ENCODE data around the gene KIF1B. TPM values are rescaled to one million over a fixed set of nuclear protein-coding genes. Genes with fewer than 3 reads are reported as not detected.

KIF1B gene
- total RNA-seq, 1 donor from 2014 or later, result 67.7 TPM

GRCh38 chr1:10188133-10188650 lies 22.2 kb upstream of the KIF1B start:
- Mint-ChIP-seq H3K4me3 (no peak overlapping the region), H3K36me3 (peaks cover 16% of the 10 kb centered on the region), H3K27me3 (ENCODE audit: low read depth) (no peaks in the 10 kb centered on the region), H3K9me3 (peaks cover 14% of the 10 kb centered on the region), H3K27ac (no peak overlapping the region), H3K4me1 (no peaks in the 10 kb centered on the region)
- no peak for TF ChIP-seq CTCF (IDR thresholded peaks at IDR 0.05; ENCODE audit: unreplicated experiment)
- no peak for DNase-seq (ENCODE audit: low spot score in 2 of 2, unreplicated experiment in 2 of 2)

GRCh38 chr1:10189659-10190058 lies 20.7 kb upstream of the KIF1B start:
- H3K4me3 Mint-ChIP-seq, result no peak overlapping the region
- peaks cover 14% of the 10 kb centered on the region for H3K9me3 Mint-ChIP-seq
- no peak overlapping the region for H3K27ac Mint-ChIP-seq
- DNase-seq (ENCODE audit: low spot score in 2 of 2, unreplicated experiment in 2 of 2), result no peak
- no peaks in the 10 kb centered on the region for H3K4me1 Mint-ChIP-seq
- no peak for TF ChIP-seq CTCF (IDR thresholded peaks at IDR 0.05; ENCODE audit: unreplicated experiment)
- no peaks in the 10 kb centered on the region for H3K27me3 Mint-ChIP-seq (ENCODE audit: low read depth)
- H3K36me3 Mint-ChIP-seq, result peaks cover 11% of the 10 kb centered on the region

- H3K27ac Mint-ChIP-seq, result no peak overlapping the region
- no peak overlapping the region for H3K4me3 Mint-ChIP-seq
- H3K4me1 Mint-ChIP-seq, result no peaks in the 10 kb centered on the region
- no peaks in the 10 kb centered on the region for H3K27me3 Mint-ChIP-seq (ENCODE audit: low read depth)
- peaks cover 8% of the 10 kb centered on the region for H3K9me3 Mint-ChIP-seq
- DNase-seq (ENCODE audit: low spot score in 2 of 2, unreplicated experiment in 2 of 2), result no peak
- no peak for TF ChIP-seq CTCF (IDR thresholded peaks at IDR 0.05; ENCODE audit: unreplicated experiment)
- peaks cover 5% of the 10 kb centered on the region for H3K36me3 Mint-ChIP-seq
Measured at GRCh38 chr1:10192263-10192662, 18.1 kb upstream of the KIF1B start.

GRCh38 chr1:10193288-10193687 lies 17.1 kb upstream of the KIF1B start:
- no peak for TF ChIP-seq CTCF (IDR thresholded peaks at IDR 0.05; ENCODE audit: unreplicated experiment)
- DNase-seq (ENCODE audit: low spot score in 2 of 2, unreplicated experiment in 2 of 2), result no peak
- H3K27ac Mint-ChIP-seq, result no peak overlapping the region
- H3K9me3 Mint-ChIP-seq, result peaks cover 6% of the 10 kb centered on the region
- no peak overlapping the region for H3K4me3 Mint-ChIP-seq
- H3K36me3 Mint-ChIP-seq, result peaks cover 4% of the 10 kb centered on the region
- H3K27me3 Mint-ChIP-seq (ENCODE audit: low read depth), result no peaks in the 10 kb centered on the region
- no peaks in the 10 kb centered on the region for H3K4me1 Mint-ChIP-seq

- Mint-ChIP-seq H3K9me3 (no peaks in the 10 kb centered on the region), H3K4me1 (no peaks in the 10 kb centered on the region), H3K27ac (no peak overlapping the region), H3K36me3 (no peaks in the 10 kb centered on the region), H3K27me3 (ENCODE audit: low read depth) (no peaks in the 10 kb centered on the region), H3K4me3 (no peak overlapping the region)
- no peak for TF ChIP-seq CTCF (IDR thresholded peaks at IDR 0.05; ENCODE audit: unreplicated experiment)
- DNase-seq (ENCODE audit: low spot score in 2 of 2, unreplicated experiment in 2 of 2), result no peak
Measured at GRCh38 chr1:10195570-10195969, 14.8 kb upstream of the KIF1B start.

- Mint-ChIP-seq H3K4me3 (no peak overlapping the region), H3K4me1 (no peaks in the 10 kb centered on the region), H3K36me3 (no peaks in the 10 kb centered on the region), H3K27ac (no peak overlapping the region), H3K9me3 (no peaks in the 10 kb centered on the region), H3K27me3 (ENCODE audit: low read depth) (no peaks in the 10 kb centered on the region)
- DNase-seq (ENCODE audit: low spot score in 2 of 2, unreplicated experiment in 2 of 2), result no peak
- no peak for TF ChIP-seq CTCF (IDR thresholded peaks at IDR 0.05; ENCODE audit: unreplicated experiment)
Measured at GRCh38 chr1:10196976-10197375, 13.4 kb upstream of the KIF1B start.
